Hepatocyte (in vitro differentiated cells): ENCODE measurements around the gene CDKL5.
"Not testable (repeated sequence)": the region's sequence is repeated elsewhere in the genome, so short reads cannot be mapped to it uniquely, and the experiment has no call there.

Experiments used
- CTCF ChIP-seq: fragments of 200-600 bp; sonication (generic); IDR thresholded peaks from 2 replicates; pipeline ENCODE4 v1.5.1; 2016; ENCODE audit warnings: antibody characterized with exemption, mild to moderate bottlenecking; ENCODE audit not compliant: poor library complexity
- EZH2 ChIP-seq: fragments of 200-600 bp; sonication (generic); IDR thresholded peaks from 2 replicates; pipeline ENCODE4 v1.6.1; 2016; ENCODE audit warnings: antibody characterized with exemption, mild to moderate bottlenecking, borderline replicate concordance
- EZH2phosphoT487 ChIP-seq: fragments of 200-600 bp; sonication (generic); IDR thresholded peaks from one replicate; pipeline ENCODE4 v1.6.1; 2018; ENCODE audit warnings: antibody characterized with exemption, mild to moderate bottlenecking, low read depth, moderate library complexity; ENCODE audit not compliant: unreplicated experiment, severe bottlenecking

DNA sequence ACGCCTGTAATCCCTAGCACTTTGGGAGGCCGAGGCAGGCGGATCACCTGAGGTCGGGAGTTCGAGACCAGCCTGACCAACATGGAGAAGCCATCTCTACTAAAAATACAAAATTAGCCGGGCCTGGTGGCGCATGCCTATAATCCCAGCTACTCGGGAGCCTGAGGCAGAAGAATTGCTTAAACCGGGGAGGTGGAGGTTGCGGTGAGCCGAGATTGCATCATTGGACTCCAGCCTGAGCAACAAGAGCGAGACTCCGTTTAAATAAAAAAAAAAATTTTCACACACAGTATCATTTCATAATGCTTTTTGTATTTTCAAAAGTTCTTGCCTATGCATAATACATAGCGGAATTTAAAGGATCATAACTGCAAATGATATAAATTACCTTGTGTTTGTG is 7.9 kb downstream of the CDKL5 start:
- TF ChIP-seq CTCF, EZH2, EZH2phosphoT487: not testable (repeated sequence)
